DMS79 treated with DMSO at 0.1 percent for 48 hours (cell line): Measurements from ENCODE around the gene ANKAR.
"Not testable (repeated sequence)": the region's sequence is repeated elsewhere in the genome, so short reads cannot be mapped to it uniquely, and the experiment has no call there.

Source experiments
- DNase-seq: peaks from one replicate; lab custom pipeline; 2025; lab: John Stamatoyannopoulos, UW

ANKAR gene

DNA sequence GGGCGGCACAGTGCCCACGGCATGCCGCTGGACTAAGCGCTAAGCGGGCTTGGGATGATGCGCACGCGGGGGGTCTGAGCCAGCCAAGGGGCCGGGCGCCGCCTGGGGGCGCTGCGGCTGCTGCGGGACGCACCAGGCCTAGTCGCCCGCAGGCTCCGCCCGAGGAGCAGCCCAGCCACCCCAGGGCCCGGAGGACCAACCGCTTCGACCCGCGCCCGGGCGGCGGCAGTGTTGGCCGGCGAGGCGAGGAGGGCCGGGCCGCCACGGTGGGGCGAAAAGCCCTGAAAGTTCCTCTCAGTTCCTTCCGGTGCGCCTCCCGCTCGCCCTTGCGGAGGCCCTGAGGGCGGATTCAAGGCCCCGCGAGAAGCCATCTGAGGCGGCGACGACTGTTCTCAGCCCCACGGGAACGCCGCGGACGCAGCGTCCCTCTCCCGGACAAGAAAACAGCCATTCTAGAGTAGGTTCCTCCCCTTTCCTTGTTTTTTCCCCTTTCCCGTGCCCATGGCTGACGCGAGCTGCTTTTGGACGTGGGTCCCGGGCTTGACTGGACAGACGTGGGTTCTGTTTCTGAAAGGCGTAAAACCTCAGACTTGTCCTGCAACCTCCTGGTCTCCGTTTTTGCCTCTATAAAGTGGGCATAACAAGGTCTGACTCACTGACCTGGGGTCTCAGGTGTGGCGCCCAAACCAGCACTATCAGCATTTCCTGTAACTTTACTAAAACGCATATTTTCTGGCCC is at the start of gene ANKAR:
TSS of gene ANKAR (plus strand) at position 297 of the 739 bp plus-strand sequence. CDS start 1,821 bp downstream, outside the sequence.
- no peak for DNase-seq

DNA sequence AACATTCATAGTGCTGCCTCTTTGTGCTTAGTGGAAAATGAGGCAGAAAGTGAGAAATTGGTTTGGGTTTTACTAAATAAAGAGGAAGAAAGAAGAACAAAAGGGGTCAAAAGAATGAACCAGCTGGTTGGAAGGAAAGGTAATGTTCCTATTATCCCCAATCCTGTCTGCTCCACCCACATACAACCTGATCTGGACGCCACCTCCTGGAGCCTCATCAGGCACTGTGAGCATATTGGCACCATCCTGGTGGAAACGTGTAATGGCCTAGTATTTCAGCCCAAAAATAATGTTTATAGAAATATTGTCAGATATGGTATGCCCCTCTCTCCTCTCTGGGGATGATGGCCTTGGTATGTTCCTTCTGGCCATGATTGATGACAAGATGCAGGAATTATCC is 48.8 kb upstream of the ANKAR start:
- no peak for DNase-seq

GRCh38 chr2:189627789-189628188 is 46.7 kb upstream of the ANKAR start:
- no peak for DNase-seq

GRCh38 chr2:189628817-189629530 is 45.5 kb upstream of the ANKAR start:
- no peak for DNase-seq

GRCh38 chr2:189629531-189630453 is 44.7 kb upstream of the ANKAR start:
- DNase-seq: no peak

- no peak for DNase-seq
Measured at GRCh38 chr2:189631849-189632248, 42.6 kb upstream of the ANKAR start.

- no peak for DNase-seq
Measured at GRCh38 chr2:189633392-189633811, 41.1 kb upstream of the ANKAR start.

DNA sequence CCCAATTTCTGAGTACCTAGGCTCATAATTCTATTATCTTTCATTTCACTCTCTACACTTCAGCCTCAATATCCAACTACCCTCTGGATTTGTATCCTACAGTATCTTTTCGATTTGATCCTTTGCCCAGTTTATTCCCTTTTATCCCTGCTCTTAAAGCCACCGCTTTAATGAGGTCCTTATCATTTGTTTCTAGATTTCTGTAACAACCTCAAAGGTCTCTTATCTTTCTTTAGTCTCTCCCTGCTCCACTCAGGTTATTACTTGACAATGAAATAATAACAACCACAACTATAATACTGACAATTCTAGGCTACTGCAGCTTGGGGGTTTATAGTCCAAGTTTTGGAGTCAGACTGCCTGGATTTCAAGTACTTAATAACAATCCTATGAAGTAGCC is 39.1 kb upstream of the ANKAR start:
- DNase-seq: no peak

DNA sequence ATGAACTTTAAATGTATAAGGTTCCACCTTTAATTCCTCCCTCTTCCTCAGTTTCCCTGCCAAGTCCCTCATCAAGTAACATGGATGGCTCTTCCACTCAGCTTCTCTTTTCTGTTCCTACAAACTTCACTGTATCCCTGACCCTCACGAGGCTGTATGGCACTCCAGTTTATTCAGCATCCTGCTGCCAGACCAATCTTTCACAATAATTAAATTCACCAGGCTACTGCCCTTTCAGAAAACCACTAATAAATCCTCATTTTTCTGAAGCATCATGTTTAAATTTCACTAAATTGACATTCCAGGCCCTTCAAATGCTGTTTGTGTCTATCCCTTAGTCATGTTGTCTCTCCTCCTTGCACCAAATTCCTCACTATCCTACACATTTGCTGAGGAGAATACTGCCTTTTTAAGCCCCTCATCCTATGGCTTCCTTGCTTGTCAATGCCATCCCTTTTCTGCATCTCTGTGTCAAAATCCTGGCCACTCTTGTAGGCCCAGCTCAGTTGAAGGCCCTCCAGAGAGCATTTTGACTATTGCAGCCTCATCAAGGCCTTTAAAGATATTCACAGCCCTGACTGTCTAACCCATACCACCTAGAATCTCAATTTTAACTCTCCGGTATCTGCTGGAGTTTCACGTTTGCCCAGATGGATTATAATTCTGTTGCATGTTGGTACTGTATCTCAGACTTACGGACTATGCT is 36.0 kb upstream of the ANKAR start:
- no peak for DNase-seq

- no peak for DNase-seq
Measured at GRCh38 chr2:189639007-189639609, 35.4 kb upstream of the ANKAR start.

- DNase-seq: no peak
Measured at GRCh38 chr2:189641002-189641401, 33.5 kb upstream of the ANKAR start.

GRCh38 chr2:189641590-189641989 is 32.9 kb upstream of the ANKAR start:
- no peak for DNase-seq

DNA sequence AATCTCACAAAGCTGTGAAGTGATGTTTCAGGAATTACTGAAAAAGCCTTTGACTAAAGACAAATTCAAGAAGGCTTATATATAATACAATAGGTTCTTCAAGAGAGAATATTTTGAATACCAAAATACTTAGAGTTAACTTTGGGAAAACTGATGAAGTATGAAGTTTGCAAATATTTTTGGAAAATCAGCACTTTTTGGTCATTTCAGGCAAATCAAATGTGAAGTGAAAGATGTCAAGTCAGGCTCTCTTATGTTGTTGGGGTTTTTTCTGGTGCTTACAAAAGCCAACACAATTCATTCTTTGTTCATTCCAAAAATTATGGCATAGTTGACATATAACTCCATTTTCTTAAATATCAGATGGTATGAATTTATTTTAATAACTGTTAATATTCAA is 27.9 kb upstream of the ANKAR start:
- no peak for DNase-seq

GRCh38 chr2:189648846-189649509 is 25.5 kb upstream of the ANKAR start:
- DNase-seq: no peak

GRCh38 chr2:189651284-189651683 is 23.2 kb upstream of the ANKAR start:
- DNase-seq: no peak

DNA sequence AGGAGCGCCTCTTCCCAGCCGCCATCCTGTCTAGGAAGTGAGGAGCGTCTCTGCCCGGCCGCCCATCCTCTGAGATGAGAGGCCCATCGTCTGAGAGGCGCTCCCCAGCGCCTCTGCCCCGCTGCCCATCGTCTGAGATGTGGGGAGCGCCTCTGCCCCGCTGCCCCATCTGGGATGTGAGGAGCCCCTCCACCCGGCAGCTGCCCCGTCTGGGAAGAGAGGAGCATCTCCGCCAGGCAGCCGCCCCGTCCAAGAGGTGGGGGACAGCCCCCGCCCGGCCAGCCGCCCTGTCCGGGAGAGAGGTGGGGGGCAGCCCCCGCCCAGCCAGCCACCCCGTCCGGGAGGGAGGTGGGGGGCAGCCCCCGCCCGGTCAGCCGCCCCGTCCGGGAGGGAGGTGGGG is 21.0 kb upstream of the ANKAR start:
- DNase-seq: not testable (repeated sequence)

DNA sequence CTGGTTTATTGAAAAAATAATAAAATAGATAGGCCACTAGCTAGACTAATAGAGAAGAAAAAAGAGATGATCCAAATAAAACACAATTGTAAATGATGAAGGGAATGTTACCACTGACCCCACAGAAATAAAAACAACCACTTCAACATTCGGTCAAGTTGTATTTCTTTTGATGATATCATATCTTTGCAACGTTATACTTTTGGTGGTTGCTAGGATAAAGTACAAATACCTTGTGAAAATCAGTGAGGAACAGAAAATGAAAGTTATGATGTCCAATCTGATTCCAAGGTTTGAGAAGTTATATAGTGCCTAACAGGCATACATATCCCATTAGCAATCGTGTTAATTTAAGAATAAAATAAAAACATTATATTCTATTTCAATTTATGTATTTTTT is 19.8 kb upstream of the ANKAR start:
- no peak for DNase-seq

DNA sequence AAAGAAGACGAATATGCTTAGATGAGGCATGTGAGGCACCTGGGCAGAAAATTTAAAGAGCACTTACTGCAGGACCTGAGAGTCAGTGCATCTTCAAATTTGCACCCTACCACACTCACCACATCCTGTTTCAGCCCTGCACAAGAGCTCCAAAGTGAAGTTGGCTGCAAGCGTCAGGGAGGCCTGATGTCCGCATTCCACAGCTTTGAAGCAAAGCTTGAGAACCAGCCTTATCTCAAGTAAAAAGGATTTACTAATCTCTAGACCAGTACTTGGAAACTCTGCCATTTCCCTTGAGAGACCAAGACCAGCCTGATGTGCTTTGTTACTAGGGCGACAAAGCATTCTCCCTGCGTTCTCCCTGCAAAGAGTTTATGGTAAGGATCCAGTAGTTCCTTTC is 16.6 kb upstream of the ANKAR start:
- DNase-seq: no peak

DNA sequence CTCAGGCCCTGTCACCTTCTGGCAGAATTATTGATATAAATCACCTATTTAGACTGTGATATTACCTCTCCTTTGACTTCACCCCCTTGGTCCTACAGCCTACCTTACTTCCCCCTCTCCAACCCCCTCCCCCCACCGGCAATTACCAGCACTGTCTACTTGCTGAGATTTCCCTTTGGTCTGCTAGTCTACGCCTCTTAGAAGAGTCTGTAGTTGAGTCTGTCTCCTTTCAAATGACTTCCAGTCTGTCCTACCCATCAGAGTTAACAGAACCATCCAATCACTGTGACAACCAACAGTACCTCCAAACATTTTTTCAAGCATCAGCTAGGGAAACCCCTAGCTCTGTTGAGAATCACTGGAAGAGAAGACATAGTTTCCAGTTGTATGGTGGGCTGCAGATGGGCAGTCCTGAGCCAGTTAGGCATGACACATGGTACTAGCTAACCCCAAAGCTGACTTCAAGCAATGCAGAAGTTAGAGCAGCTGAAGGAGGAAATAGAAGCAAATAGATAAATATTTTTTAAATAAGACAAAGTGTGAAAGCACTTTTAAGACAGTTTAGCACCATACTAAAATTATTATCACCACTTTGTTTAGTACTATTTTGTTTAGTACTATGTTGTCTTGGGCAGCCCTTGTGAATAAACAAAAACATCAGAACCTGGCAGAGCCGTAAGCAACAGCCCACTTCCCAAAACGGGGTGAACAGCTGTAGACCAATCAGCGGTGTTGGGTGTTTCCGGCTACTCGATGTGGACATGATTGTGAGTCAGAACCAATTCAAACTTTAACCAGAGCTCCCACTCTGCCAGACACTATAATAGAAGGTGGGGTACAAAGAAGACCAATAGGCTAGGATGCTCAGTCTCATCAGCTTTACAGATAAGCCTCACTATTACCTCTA is 15.9 kb upstream of the ANKAR start:
- DNase-seq: no peak

DNA sequence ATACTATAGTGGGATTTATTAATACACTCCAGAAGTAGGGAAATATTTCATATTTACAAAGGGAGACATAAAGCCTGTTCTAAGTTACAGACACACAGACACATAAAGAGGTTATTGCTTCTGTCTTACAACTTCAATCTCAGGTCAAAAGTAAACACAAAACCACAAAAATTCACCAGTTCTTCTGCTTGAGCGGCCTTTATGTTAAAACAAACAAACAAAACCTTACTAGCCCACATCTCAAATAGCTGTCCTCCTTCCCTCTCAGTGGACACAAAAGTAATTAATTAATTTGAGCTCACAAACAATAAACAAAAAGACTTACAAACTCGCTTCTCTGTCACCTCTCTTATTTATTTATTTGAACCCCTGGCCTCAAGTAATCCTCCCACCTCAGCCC is 14.7 kb upstream of the ANKAR start:
- no peak for DNase-seq
